Activated CD8-positive, alpha-beta T cell treated with anti-CD3 and anti-CD28 coated beads for 36 hours (primary cell): ENCODE data around the gene ARTN. TPM values are rescaled to one million over a fixed set of nuclear protein-coding genes. Genes with fewer than 3 reads are reported as not detected.
A peak's percentile ranks its signal among the peaks of the same experiment; 100 is the strongest.

Source experiments
- ATAC-seq: fragments of 200-7000 bp; cut with Tn5 transposase; one replicate; pipeline ENCODE4 v1.10.0; 2021; ENCODE audit warnings: mild to moderate bottlenecking, moderate library complexity
- CTCF ChIA-PET: fragments of 350-600 bp; sonication (Branson Sonifier 250); formaldehyde crosslinking; loops from one replicate; lab custom pipeline; 2021; ENCODE audit warnings: antibody characterized with exemption; lab: Charles Lee
- POLR2A ChIA-PET: fragments of 350-600 bp; sonication (Branson Sonifier 250); formaldehyde crosslinking; loops from one replicate; lab custom pipeline; 2021; ENCODE audit warnings: antibody characterized with exemption; lab: Charles Lee
- DNase-seq: peaks from one replicate; pipeline ENCODE4 v3.0.0-alpha.2; 2020
- H3K27ac Mint-ChIP-seq: one replicate; pipeline ENCODE4 v1.8.0; 2021; ENCODE audit warnings: mild to moderate bottlenecking, mixed read lengths
- H3K27me3 Mint-ChIP-seq: one replicate; pipeline ENCODE4 v1.8.0; 2021; ENCODE audit warnings: mixed read lengths
- H3K36me3 Mint-ChIP-seq: one replicate; pipeline ENCODE4 v1.8.0; 2021; ENCODE audit warnings: low read depth, mixed read lengths
- H3K4me1 Mint-ChIP-seq: one replicate; pipeline ENCODE4 v1.8.0; 2021; ENCODE audit warnings: low read depth, mixed read lengths
- H3K4me3 Mint-ChIP-seq: one replicate; pipeline ENCODE4 v1.8.0; 2021; ENCODE audit warnings: mild to moderate bottlenecking, moderate library complexity, mixed read lengths
- H3K9me3 Mint-ChIP-seq: one replicate; pipeline ENCODE4 v1.8.0; 2021; ENCODE audit warnings: mixed read lengths
- intact Hi-C: fragments of 100-400 bp; cut with micrococcal nuclease; formaldehyde crosslinking; loops from one replicate; pipeline ENCODE4 v1.10.0; 2022
- total RNA-seq, 2 experiments: library from RNA; stranded (reverse); gene quantifications; one replicate each; pipeline ENCODE4 v1.2.3, GENCODE V29; 2021
- TF ChIP-seq, protein P1 (sequence below): fragments of 200-600 bp; IDR thresholded peaks from one replicate; pipeline ENCODE4 v1.8.0; 2022; ENCODE audit warnings: antibody characterized with exemption, mild to moderate bottlenecking

The ARTN gene
- total RNA-seq, 2 experiments from 2014 or later, result 0.36 to 0.68 TPM

DNA sequence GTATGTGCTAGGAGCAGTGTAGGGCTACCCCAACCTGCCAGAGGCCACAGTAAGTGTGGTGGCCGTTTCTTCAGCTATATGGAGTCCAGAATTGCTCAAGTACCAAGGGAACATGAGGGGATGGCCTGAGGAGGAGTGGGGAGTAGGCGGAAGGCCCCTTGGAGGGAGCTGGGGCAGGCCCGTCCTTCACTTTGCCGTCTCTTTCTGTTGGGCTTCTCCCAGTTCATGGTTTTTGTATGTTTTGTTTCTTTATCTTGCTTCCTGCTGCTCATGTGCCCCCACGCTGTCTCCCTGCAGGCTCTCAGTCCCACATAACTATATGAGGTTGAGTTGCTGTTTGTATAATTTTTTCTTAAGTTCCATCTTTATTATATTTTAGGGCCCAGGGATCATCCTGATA lies 30.3 kb downstream of the ARTN start:
- CTCF ChIA-PET, result interaction anchor here (2.1 kb wide), 1 partner anchor 29 kb away, joined by 7 read pairs; no protein-coding TSS in a partner anchor
- H3K36me3 Mint-ChIP-seq, result no peaks in the 10 kb centered on the region
- intact Hi-C loops, result no loop called here
- H3K4me1 Mint-ChIP-seq, result no peaks in the 10 kb centered on the region
- no peak for DNase-seq
- H3K9me3 Mint-ChIP-seq, result no peaks in the 10 kb centered on the region
- no peaks in the 10 kb centered on the region for H3K27me3 Mint-ChIP-seq
- H3K4me3 Mint-ChIP-seq, result no peak overlapping the region
- POLR2A ChIA-PET, result interaction anchor here (0.6 to 1.4 kb wide), 4 partner anchors 11 to 24 kb away, joined by 3 to 4 read pairs (median 4); partner anchors contain the start of genes ATP6V0B and IPO13
- no peak overlapping the region for H3K27ac Mint-ChIP-seq
- ATAC-seq, result no peak
- TF ChIP-seq, protein P1, sequence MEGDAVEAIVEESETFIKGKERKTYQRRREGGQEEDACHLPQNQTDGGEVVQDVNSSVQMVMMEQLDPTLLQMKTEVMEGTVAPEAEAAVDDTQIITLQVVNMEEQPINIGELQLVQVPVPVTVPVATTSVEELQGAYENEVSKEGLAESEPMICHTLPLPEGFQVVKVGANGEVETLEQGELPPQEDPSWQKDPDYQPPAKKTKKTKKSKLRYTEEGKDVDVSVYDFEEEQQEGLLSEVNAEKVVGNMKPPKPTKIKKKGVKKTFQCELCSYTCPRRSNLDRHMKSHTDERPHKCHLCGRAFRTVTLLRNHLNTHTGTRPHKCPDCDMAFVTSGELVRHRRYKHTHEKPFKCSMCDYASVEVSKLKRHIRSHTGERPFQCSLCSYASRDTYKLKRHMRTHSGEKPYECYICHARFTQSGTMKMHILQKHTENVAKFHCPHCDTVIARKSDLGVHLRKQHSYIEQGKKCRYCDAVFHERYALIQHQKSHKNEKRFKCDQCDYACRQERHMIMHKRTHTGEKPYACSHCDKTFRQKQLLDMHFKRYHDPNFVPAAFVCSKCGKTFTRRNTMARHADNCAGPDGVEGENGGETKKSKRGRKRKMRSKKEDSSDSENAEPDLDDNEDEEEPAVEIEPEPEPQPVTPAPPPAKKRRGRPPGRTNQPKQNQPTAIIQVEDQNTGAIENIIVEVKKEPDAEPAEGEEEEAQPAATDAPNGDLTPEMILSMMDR, result no peak

DNA sequence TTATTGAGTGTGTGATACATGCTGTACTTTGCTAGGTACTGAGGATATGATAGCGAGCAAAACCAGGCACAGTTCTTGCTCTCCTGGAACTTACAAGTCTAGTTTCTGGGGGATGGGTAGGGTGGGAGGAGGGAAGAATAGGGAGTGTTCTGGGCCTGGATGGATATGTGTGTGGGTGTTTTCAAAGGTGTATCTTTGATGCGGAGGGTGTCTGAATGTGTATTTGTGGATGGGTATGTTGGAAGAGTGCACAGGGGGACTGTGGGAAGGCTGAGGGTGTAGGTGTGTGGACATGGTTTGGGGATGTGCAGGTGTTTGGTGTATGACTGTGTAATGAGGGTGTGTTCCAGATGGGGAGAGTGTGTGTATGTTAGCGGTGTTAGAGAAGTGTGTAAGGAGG lies 31.7 kb downstream of the ARTN start:
- POLR2A ChIA-PET, result no interaction called here
- TF ChIP-seq, protein P1, result no peak
- peaks cover 2% of the 10 kb centered on the region for H3K4me1 Mint-ChIP-seq
- CTCF ChIA-PET, result no interaction called here
- H3K27me3 Mint-ChIP-seq, result no peaks in the 10 kb centered on the region
- H3K4me3 Mint-ChIP-seq, result no peak overlapping the region
- intact Hi-C loops, result no loop called here
- DNase-seq (no peak), ATAC-seq (no peak)
- no peaks in the 10 kb centered on the region for H3K36me3 Mint-ChIP-seq
- no peak overlapping the region for H3K27ac Mint-ChIP-seq
- H3K9me3 Mint-ChIP-seq, result no peaks in the 10 kb centered on the region

DNA sequence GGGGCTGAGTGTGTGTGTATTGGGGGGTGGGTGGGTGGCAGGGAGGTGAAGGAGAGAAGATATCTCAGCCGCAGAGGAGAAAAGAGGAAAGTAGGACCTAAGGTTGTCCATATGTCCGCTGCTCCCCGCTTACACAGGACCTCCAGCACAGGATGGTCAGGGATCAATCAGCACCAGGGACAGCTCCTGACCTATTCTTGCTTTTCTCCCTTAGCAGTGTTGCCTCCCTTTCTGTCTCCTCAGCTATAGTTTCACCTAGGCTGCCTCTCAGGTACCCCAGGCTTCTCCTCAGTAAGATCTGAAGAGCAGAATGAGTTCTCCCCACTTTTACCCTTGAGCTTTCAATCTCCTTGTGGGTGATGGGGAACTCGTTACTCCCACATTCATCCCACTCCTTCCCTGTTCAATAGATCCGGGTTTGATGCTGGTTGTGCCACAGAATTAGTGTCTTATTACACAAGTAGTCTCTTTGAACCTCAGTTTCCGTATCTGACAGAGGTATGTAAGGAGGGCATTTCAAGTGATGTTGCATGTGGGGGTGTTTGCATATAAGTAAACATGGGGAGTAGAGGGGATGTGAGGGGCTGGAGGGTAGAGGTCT lies 34.8 kb downstream of the ARTN start:
- POLR2A ChIA-PET, result interaction anchor here (0.9 to 2.4 kb wide), 2 partner anchors 15 to 21 kb away, joined by 3 to 9 read pairs; partner anchors contain the start of gene IPO13
- peaks cover 16% of the 10 kb centered on the region for H3K36me3 Mint-ChIP-seq
- no peaks in the 10 kb centered on the region for H3K9me3 Mint-ChIP-seq
- H3K27me3 Mint-ChIP-seq, result no peaks in the 10 kb centered on the region
- peaks cover 11% of the 10 kb centered on the region for H3K4me1 Mint-ChIP-seq
- TF ChIP-seq, protein P1, result no peak
- DNase-seq (peak; percentile 39), ATAC-seq (no peak)
- no peak overlapping the region for H3K4me3 Mint-ChIP-seq
- intact Hi-C loops, result no loop called here
- CTCF ChIA-PET, result no interaction called here
- no peak overlapping the region for H3K27ac Mint-ChIP-seq

DNA sequence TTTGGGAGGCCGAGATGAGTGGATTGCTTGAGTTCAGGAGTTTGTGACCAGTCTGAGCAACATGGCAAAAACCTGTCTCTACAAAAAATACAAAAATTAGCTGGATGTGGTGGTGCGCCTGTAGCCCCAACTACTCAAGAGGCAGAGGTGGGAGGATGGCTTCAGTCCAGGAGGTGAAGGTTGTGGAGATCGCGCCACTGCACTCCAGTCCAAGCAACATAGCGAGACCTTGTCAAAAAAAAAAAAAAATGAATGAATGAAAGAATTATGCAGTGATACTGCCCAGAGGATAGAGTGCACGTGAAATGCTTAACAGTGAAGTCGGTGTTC lies 35.8 kb downstream of the ARTN start:
- ATAC-seq (no peak), DNase-seq (no peak)
- H3K27me3 Mint-ChIP-seq, result no peaks in the 10 kb centered on the region
- CTCF ChIA-PET, result interaction anchor here (1.3 kb wide), 1 partner anchor 35 kb away, joined by 5 read pairs; no protein-coding TSS in a partner anchor
- H3K4me1 Mint-ChIP-seq, result peaks cover 21% of the 10 kb centered on the region
- H3K27ac Mint-ChIP-seq, result no peak overlapping the region
- intact Hi-C loops, result no loop called here
- peak overlapping the region; percentile 85 for H3K4me3 Mint-ChIP-seq
- POLR2A ChIA-PET, result interaction anchor here (1.0 to 2.4 kb wide), 2 partner anchors 22 to 67 kb away, joined by 3 to 9 read pairs; partner anchors contain the start of gene IPO13
- TF ChIP-seq, protein P1, result no peak
- no peaks in the 10 kb centered on the region for H3K9me3 Mint-ChIP-seq
- peaks cover 21% of the 10 kb centered on the region for H3K36me3 Mint-ChIP-seq

DNA sequence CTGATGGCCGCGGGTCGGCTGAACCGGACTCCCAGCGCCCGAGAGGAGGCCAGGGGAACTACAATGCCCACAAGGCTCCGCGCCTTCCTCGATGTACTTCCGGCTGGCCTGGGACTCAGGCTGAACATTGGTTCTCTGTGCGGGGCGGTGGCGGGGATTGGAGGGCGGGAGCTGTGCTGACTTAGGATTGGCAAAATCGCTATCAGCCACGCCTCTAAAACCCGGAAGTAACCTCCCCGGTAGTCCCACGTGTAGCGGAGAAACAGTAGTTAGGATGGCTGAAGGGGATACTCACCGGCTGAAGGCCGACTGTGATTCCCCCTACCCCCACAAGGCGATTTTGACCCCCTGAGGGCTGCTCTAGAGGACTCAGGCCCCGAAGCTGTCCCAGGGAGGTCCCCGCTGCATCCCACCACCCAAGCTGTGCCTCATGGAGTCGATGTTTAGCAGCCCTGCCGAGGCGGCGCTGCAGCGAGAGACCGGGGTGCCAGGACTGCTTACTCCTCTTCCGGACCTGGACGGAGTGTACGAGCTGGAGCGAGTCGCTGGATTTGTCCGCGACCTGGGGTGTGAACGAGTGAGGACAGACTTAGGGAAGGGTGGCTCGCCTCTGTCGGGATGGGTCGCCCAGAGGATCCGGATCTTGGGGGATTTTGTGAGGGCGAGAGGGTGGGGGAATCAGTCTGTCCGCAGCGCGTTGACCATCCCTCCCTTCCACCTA lies 36.3 kb downstream of the ARTN start, which contains the start of gene DPH2:
Gene DPH2 (plus strand): TSS at position 265 of the 721 bp plus-strand sequence. CDS start 166 bp downstream, at position 431.
- Mint-ChIP-seq H3K36me3 (peaks cover 21% of the 10 kb centered on the region), H3K4me3 (peak within 1 kb of the TSS; percentile 85), H3K27me3 (no peaks in the 10 kb centered on the region), H3K27ac (peak within 1 kb of the TSS; percentile 80), H3K9me3 (no peaks in the 10 kb centered on the region), H3K4me1 (peaks cover 21% of the 10 kb centered on the region)
- intact Hi-C loops, result no loop called here
- TF ChIP-seq, protein P1, result no peak
- ChIA-PET POLR2A (interaction anchor here (0.7 to 2.4 kb wide), 8 partner anchors 15 to 1020 kb away, joined by 3 to 9 read pairs (median 4); partner anchors contain the start of genes IPO13 and SLC6A9), CTCF (interaction anchor here (0.7 to 2.9 kb wide), 4 partner anchors 35 to 73 kb away, joined by 3 to 9 read pairs (median 4); no protein-coding TSS in a partner anchor)
- DNase-seq, result peak; percentile 99
- ATAC-seq, result peak; percentile 93
